ENCODE results near the gene AQP2.

DNA sequence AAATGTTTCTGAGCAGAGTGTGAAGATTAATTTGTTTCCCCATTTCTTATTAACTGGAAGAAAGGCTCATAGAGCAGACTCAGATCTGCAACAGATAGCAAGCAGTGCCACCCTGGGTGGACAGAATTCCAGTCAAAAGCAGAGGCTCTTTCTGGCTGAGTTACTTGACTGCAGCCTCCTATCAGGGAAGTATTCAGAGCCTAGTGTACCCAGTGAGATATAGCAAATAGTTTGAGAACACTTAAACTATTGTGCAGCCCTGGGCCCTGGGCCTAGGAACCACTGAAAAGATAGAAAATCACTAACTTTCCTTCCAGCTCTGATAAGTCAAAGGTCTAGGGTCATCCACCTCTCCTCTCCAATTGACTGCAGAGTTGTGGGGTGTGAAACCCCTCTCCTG lies 11.2 kb upstream of the AQP2 start:
- TF ChIP-seq GATA2 (IDR thresholded peaks at IDR 0.05; ENCODE audit: low read depth, low read length): no peak
- no peak for TF ChIP-seq GATA3 (IDR thresholded peaks at IDR 0.05; ENCODE audit: low read depth, low read length)
